Measurements from ENCODE around the gene CFAP97D2. TPM values are rescaled to one million over a fixed set of nuclear protein-coding genes. Genes with fewer than 3 reads are reported as not detected.
"Not testable (repeated sequence)": the region's sequence is repeated elsewhere in the genome, so short reads cannot be mapped to it uniquely, and the experiment has no call there.

Gene CFAP97D2
- total RNA-seq, 1 donor from 2014 or later = not detected

GRCh38 chr13:114131583-114132418 lies 47.3 kb upstream of the CFAP97D2 start:
- Mint-ChIP-seq H3K4me1 (ENCODE audit: low read depth) (peaks cover 21% of the 10 kb centered on the region), H3K27ac (peak overlapping the region; percentile 88), H3K9me3 (ENCODE audit: low read depth) (no peaks in the 10 kb centered on the region), H3K4me3 (ENCODE audit: low read depth) (peak overlapping the region; percentile 90), H3K27me3 (peaks cover 55% of the 10 kb centered on the region), H3K36me3 (ENCODE audit: insufficient read depth) (no peaks in the 10 kb centered on the region)
- DNase-seq (ENCODE audit: low spot score, unreplicated experiment) = peak; percentile 42
- TF ChIP-seq, protein P1, sequence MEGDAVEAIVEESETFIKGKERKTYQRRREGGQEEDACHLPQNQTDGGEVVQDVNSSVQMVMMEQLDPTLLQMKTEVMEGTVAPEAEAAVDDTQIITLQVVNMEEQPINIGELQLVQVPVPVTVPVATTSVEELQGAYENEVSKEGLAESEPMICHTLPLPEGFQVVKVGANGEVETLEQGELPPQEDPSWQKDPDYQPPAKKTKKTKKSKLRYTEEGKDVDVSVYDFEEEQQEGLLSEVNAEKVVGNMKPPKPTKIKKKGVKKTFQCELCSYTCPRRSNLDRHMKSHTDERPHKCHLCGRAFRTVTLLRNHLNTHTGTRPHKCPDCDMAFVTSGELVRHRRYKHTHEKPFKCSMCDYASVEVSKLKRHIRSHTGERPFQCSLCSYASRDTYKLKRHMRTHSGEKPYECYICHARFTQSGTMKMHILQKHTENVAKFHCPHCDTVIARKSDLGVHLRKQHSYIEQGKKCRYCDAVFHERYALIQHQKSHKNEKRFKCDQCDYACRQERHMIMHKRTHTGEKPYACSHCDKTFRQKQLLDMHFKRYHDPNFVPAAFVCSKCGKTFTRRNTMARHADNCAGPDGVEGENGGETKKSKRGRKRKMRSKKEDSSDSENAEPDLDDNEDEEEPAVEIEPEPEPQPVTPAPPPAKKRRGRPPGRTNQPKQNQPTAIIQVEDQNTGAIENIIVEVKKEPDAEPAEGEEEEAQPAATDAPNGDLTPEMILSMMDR (IDR thresholded peaks at IDR 0.05; ENCODE audit: unreplicated experiment) = no peak

GRCh38 chr13:114132419-114133121 lies 46.5 kb upstream of the CFAP97D2 start, which contains the start of gene RASA3:
Gene RASA3, minus strand, starts transcription at chr13:114132623. Its CDS starts 134 bp downstream, at chr13:114132489.
- Mint-ChIP-seq H3K36me3 (ENCODE audit: insufficient read depth) (no peaks in the 10 kb centered on the region), H3K4me1 (ENCODE audit: low read depth) (peaks cover 21% of the 10 kb centered on the region), H3K4me3 (ENCODE audit: low read depth) (peak within 1 kb of the TSS; percentile 90), H3K27me3 (peaks cover 48% of the 10 kb centered on the region), H3K9me3 (ENCODE audit: low read depth) (no peaks in the 10 kb centered on the region), H3K27ac (peak within 1 kb of the TSS; percentile 88)
- DNase-seq (ENCODE audit: low spot score, unreplicated experiment) = peak; percentile 72
- TF ChIP-seq, protein P1 (IDR thresholded peaks at IDR 0.05; ENCODE audit: unreplicated experiment) = no peak

DNA sequence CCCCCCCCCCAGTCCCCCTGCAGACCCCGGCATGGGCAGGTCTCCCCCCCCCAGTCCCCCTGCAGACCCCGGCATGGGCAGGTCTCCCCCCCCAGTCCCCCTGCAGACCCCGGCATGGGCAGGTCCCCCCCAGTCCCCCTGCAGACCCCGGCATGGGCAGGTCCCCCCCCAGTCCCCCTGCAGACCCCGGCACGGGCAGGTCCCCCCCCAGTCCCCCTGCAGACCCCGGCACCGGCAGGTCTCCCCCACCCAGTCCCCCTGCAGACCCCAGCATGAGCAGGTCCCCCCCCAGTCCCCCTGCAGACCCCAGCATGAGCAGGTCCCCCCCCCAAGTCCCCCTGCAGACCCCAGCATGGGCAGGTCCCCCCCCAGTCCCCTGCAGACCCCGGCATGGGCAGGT lies 45.9 kb upstream of the CFAP97D2 start:
- not testable (repeated sequence) for H3K4me3 Mint-ChIP-seq (ENCODE audit: low read depth); DNase-seq (ENCODE audit: low spot score, unreplicated experiment); H3K36me3 Mint-ChIP-seq (ENCODE audit: insufficient read depth); H3K27ac Mint-ChIP-seq; H3K9me3 Mint-ChIP-seq (ENCODE audit: low read depth)
- Mint-ChIP-seq H3K4me1 (ENCODE audit: low read depth) (peaks cover 21% of the 10 kb centered on the region), H3K27me3 (peaks cover 45% of the 10 kb centered on the region)

GRCh38 chr13:114133552-114133951 lies 45.5 kb upstream of the CFAP97D2 start:
- not testable (repeated sequence) for H3K36me3 Mint-ChIP-seq (ENCODE audit: insufficient read depth); DNase-seq (ENCODE audit: low spot score, unreplicated experiment); H3K27ac Mint-ChIP-seq; H3K9me3 Mint-ChIP-seq (ENCODE audit: low read depth)
- Mint-ChIP-seq H3K4me3 (ENCODE audit: low read depth) (peak overlapping the region; percentile 61), H3K4me1 (ENCODE audit: low read depth) (peaks cover 21% of the 10 kb centered on the region), H3K27me3 (peaks cover 44% of the 10 kb centered on the region)

DNA sequence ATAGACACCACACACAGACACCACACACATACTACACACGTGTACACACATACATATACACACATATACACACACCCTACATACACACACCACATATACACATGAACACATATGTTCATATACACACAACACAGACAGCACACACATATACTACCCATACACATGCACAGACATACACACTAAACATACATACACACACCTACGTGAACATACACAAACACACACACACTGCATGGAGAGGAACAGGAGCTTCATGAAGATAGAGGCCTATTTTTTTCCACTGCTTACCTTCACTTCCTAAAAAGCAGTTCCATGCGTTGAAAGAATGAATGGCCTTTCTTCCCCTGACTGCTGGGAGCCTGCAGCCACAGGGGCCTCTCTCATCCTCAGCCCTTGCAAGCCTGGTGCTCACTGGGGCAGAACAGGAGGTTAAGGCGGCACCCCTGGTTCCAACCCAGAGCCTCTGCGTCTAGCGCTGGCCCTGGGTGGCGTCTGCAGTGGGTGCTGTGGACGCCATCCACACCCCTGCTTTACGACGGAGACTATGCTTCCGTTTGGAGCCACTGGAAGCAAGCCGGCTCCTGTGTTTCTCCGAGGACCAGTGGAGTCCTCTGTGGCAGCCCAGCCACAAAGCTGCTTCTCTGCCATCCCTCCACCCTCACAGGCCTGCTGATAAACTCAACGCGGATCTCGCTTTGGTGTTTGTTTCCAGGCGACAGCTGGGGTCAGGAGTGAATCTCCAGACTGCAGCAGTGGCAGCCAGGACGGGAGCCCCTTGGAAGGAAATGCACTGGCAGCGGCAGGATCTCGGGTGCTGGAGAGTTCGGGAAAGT lies 44.7 kb upstream of the CFAP97D2 start:
- H3K4me3 Mint-ChIP-seq (ENCODE audit: low read depth) = peak overlapping the region; percentile 61
- H3K4me1 Mint-ChIP-seq (ENCODE audit: low read depth) = peaks cover 17% of the 10 kb centered on the region
- no peak for DNase-seq (ENCODE audit: low spot score, unreplicated experiment)
- TF ChIP-seq, protein P1 (IDR thresholded peaks at IDR 0.05; ENCODE audit: unreplicated experiment) = no peak
- H3K27ac Mint-ChIP-seq = no peak overlapping the region
- no peaks in the 10 kb centered on the region for H3K9me3 Mint-ChIP-seq (ENCODE audit: low read depth)
- H3K36me3 Mint-ChIP-seq (ENCODE audit: insufficient read depth) = no peaks in the 10 kb centered on the region
- H3K27me3 Mint-ChIP-seq = peaks cover 38% of the 10 kb centered on the region
